Endometrial microvascular endothelial cells (primary cell): ENCODE measurements around the gene SQOR. TPM values are rescaled to one million over a fixed set of nuclear protein-coding genes. Genes with fewer than 3 reads are reported as not detected.

Source experiments
- in situ Hi-C: cut with HindIII; loops from 2 replicates; pipeline ENCODE4 v1.10.0; 2017; ENCODE audit warnings: low sequenced_read_pairs, low pct_unique_long_range_greater_than_20kb; ENCODE audit errors: inconsistent ontology term
- total RNA-seq: library from RNA; depleted of rRNA; stranded (reverse); fragments of >200 nt; gene quantifications from one replicate; pipeline ENCODE4 v1.2.3, GENCODE V29; 2015; ENCODE audit errors: inconsistent ontology term

Gene SQOR
- 60.1 TPM for total RNA-seq

GRCh38 chr15:45634432-45635190 lies at the start of gene SQOR:
SQOR (plus strand) TSS chr15:45635029; CDS start chr15:45658924, 23,895 bp downstream.
- in situ Hi-C loops = no loop called here

GRCh38 chr15:45585069-45585791 lies 49.6 kb upstream of the SQOR start:
- in situ Hi-C loops = no loop called here

GRCh38 chr15:45586125-45586524 lies 48.7 kb upstream of the SQOR start:
- in situ Hi-C loops = no loop called here

- in situ Hi-C loops = no loop called here
Measured at GRCh38 chr15:45586601-45587094, 48.2 kb upstream of the SQOR start.

GRCh38 chr15:45587095-45587862 lies 47.5 kb upstream of the SQOR start, which contains the start of gene BLOC1S6:
BLOC1S6 (plus strand) TSS chr15:45587379; CDS start chr15:45587444, 65 bp downstream.
- in situ Hi-C loops = no loop called here

GRCh38 chr15:45587863-45588170 lies 47.0 kb upstream of the SQOR start:
- in situ Hi-C loops = no loop called here

- in situ Hi-C loops = no loop called here
Measured at GRCh38 chr15:45588219-45588875, 46.5 kb upstream of the SQOR start.

- in situ Hi-C loops = no loop called here
Measured at GRCh38 chr15:45589256-45589655, 45.6 kb upstream of the SQOR start.

- in situ Hi-C loops = no loop called here
Measured at GRCh38 chr15:45594319-45594718, 40.5 kb upstream of the SQOR start.

GRCh38 chr15:45594835-45595530 lies 39.8 kb upstream of the SQOR start:
- in situ Hi-C loops = no loop called here

GRCh38 chr15:45603881-45604280 lies 30.9 kb upstream of the SQOR start:
- in situ Hi-C loops = no loop called here

- in situ Hi-C loops = no loop called here
Measured at GRCh38 chr15:45604326-45604725, 30.5 kb upstream of the SQOR start.

- in situ Hi-C loops = no loop called here
Measured at GRCh38 chr15:45606413-45606812, 28.4 kb upstream of the SQOR start.

GRCh38 chr15:45606841-45607240 lies 28.0 kb upstream of the SQOR start:
- in situ Hi-C loops = no loop called here

GRCh38 chr15:45611305-45611704 lies 23.5 kb upstream of the SQOR start:
- in situ Hi-C loops = no loop called here

- in situ Hi-C loops = no loop called here
Measured at GRCh38 chr15:45612790-45613415, 21.9 kb upstream of the SQOR start.

GRCh38 chr15:45616901-45617323 lies 17.9 kb upstream of the SQOR start:
- in situ Hi-C loops = no loop called here

GRCh38 chr15:45618813-45619212 lies 16.0 kb upstream of the SQOR start:
- in situ Hi-C loops = no loop called here
